ENCODE measurements around the gene DDB1. TPM values are rescaled to one million over a fixed set of nuclear protein-coding genes. Genes with fewer than 3 reads are reported as not detected.

Gene DDB1
- total and polyA plus RNA-seq, 2 of the 13 experiments (the other 11 are each of a cell fraction or from before 2014, with no cell fraction given), result 217 to 266 TPM

DNA sequence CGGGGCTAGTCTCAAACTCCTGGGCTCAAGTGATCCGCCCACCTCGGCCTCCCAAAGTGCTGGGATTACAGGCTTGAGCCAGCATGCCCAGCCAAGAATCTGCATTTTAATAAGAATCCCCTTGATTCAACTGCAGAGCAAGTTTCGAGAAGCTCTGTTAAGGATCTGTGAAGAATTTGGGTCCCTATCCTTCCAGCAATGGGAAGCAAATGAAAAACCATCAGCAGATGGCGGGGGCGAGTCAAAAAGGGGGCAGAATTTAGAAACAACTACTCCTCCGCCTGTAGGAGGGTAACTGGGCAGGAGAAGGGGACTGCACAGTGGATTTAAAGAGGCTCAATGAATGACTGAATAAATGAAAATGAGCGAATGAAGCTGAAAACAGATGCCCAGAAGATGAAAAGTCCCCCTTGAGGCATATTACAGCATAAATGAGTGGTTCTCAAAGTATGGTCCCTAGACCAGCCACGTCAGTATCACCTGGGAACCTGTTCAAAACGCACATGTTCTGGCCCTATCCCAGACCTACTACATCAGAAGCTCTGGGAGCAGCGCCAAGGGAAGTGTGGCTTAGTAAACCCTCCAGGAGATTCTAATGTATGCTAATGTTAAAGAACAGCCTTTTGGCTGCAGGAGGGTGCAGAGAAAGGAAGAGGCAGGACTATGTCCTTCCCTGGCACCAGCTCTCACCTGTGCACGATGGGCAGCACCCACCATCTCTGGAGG lies 52.8 kb downstream of the DDB1 start:
- H3K4me2 ChIP-seq (ENCODE audit: low read depth, low read length), result no peak overlapping the region
- 97% methylated on average over 11 of the region's 12 CpGs for WGBS (ENCODE audit: low lambda C conversion rate)
- TF ChIP-seq ZMAT3 (CRISPR knock-in tag; conservative IDR thresholded peaks at IDR 0.05) (no peak), NPAS2 (CRISPR knock-in tag; IDR thresholded peaks at IDR 0.05; ENCODE audit: borderline replicate concordance) (no peak), HOXA5 (CRISPR knock-in tag; IDR thresholded peaks at IDR 0.05) (no peak), ZNF747 (CRISPR knock-in tag; IDR thresholded peaks at IDR 0.05; ENCODE audit: borderline replicate concordance) (no peak), NR2F1 (CRISPR knock-in tag; IDR thresholded peaks at IDR 0.05) (no peak), GFI1 (CRISPR knock-in tag; IDR thresholded peaks at IDR 0.05; ENCODE audit: borderline replicate concordance) (no peak), RFXAP (CRISPR knock-in tag; IDR thresholded peaks at IDR 0.05; ENCODE audit: borderline replicate concordance) (no peak), PTBP1 (IDR thresholded peaks at IDR 0.05; ENCODE audit: low read depth, low read length, poor library complexity, severe bottlenecking) (no peak), HMGXB3 (CRISPR knock-in tag; IDR thresholded peaks at IDR 0.05; ENCODE audit: borderline replicate concordance) (no peak)
- TF ChIP-seq, protein P1, sequence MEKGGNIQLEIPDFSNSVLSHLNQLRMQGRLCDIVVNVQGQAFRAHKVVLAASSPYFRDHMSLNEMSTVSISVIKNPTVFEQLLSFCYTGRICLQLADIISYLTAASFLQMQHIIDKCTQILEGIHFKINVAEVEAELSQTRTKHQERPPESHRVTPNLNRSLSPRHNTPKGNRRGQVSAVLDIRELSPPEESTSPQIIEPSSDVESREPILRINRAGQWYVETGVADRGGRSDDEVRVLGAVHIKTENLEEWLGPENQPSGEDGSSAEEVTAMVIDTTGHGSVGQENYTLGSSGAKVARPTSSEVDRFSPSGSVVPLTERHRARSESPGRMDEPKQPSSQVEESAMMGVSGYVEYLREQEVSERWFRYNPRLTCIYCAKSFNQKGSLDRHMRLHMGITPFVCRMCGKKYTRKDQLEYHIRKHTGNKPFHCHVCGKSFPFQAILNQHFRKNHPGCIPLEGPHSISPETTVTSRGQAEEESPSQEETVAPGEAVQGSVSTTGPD (CRISPR knock-in tag; IDR thresholded peaks at IDR 0.05), result no peak
- TF ChIP-seq, protein P2, sequence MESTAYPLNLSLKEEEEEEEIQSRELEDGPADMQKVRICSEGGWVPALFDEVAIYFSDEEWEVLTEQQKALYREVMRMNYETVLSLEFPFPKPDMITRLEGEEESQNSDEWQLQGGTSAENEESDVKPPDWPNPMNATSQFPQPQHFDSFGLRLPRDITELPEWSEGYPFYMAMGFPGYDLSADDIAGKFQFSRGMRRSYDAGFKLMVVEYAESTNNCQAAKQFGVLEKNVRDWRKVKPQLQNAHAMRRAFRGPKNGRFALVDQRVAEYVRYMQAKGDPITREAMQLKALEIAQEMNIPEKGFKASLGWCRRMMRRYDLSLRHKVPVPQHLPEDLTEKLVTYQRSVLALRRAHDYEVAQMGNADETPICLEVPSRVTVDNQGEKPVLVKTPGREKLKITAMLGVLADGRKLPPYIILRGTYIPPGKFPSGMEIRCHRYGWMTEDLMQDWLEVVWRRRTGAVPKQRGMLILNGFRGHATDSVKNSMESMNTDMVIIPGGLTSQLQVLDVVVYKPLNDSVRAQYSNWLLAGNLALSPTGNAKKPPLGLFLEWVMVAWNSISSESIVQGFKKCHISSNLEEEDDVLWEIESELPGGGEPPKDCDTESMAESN (CRISPR knock-in tag; conservative IDR thresholded peaks at IDR 0.05), result no peak

More for the DNA sequence above, 52.8 kb downstream of the DDB1 start:
- Histone ChIP-seq H3K27ac (ENCODE audit: extremely low read length, insufficient read depth, low read length) (no peak overlapping the region), H3K9ac (ENCODE audit: insufficient read depth, low read depth, low read length) (no peak overlapping the region), H3K79me2 (ENCODE audit: insufficient read depth, low read length) (no peaks in the 10 kb centered on the region), H3K27me3 (ENCODE audit: control insufficient read depth in 1 of 2, insufficient read depth in 2 of 2, low read length in 2 of 2) (no peaks in the 10 kb centered on the region), H3K9me3 (ENCODE audit: low read length) (no peaks in the 10 kb centered on the region), H3K4me1 (ENCODE audit: insufficient read depth, low read length) (no peaks in the 10 kb centered on the region), H2AFZ (ENCODE audit: low read length) (no peak overlapping the region), H3K4me3 (replicated peaks in 1 of 3; ENCODE audit: insufficient read depth in 1 of 3, low read depth in 2 of 3, low read length in 3 of 3) (no peak overlapping the region), H3K36me3 (replicated peaks in 1 of 2; ENCODE audit: control insufficient read depth in 1 of 2, insufficient read depth in 2 of 2, low read length in 2 of 2) (peaks cover 47 to 88% of the 10 kb centered on the region in 2 experiments), H4K20me1 (ENCODE audit: insufficient read depth, low read length) (peaks cover 11% of the 10 kb centered on the region; the same call in 1 of the 2 replicates)
- ATAC-seq, result no peak
- no peak for DNase-seq (ENCODE audit: low spot score)
- POLR2A ChIA-PET, result no interaction called here
- CTCF ChIA-PET (ENCODE audit: low intra/inter-chr PET ratio, low total read pairs), result no interaction called here
- intact Hi-C loops (cut with micrococcal nuclease; ENCODE audit: unreplicated experiment) (no loop called here), in situ Hi-C loops (cut with HindIII; ENCODE audit: extremely low pct_ligation_motif_present, low pct_unique_long_range_greater_than_20kb) (no loop called here)
- FAIRE-seq, result no peak
- BruUV-seq (replicated peaks), result no TSS peak
